COR-L47 (cell line): ENCODE measurements around the gene C16orf90.
"Not testable (repeated sequence)": the region's sequence is repeated elsewhere in the genome, so short reads cannot be mapped to it uniquely, and the experiment has no call there.

Source experiments
- DNase-seq: peaks from one replicate; lab custom pipeline; 2025; lab: John Stamatoyannopoulos, UW

Gene C16orf90

GRCh38 chr16:3482659-3483241 lies 12.5 kb downstream of the C16orf90 start:
- DNase-seq: no peak

GRCh38 chr16:3481696-3482658 lies 13.3 kb downstream of the C16orf90 start:
- no peak for DNase-seq

- DNase-seq: no peak
Observed at GRCh38 chr16:3480901-3481695, 14.2 kb downstream of the C16orf90 start.

- DNase-seq: no peak
Observed at GRCh38 chr16:3479654-3480216, 15.6 kb downstream of the C16orf90 start.

- no peak for DNase-seq
Observed at GRCh38 chr16:3478242-3478925, 16.9 kb downstream of the C16orf90 start.

- DNase-seq: no peak
Observed at GRCh38 chr16:3476409-3476808, 18.9 kb downstream of the C16orf90 start.

GRCh38 chr16:3475604-3476375 lies 19.5 kb downstream of the C16orf90 start:
- DNase-seq: no peak

GRCh38 chr16:3474870-3475269 lies 20.4 kb downstream of the C16orf90 start:
- DNase-seq: not testable (repeated sequence)

- no peak for DNase-seq
Observed at GRCh38 chr16:3474136-3474779, 21.0 kb downstream of the C16orf90 start.

- not testable (repeated sequence) for DNase-seq
Observed at GRCh38 chr16:3473596-3473943, 21.7 kb downstream of the C16orf90 start.

- no peak for DNase-seq
Observed at GRCh38 chr16:3472878-3473595, 22.3 kb downstream of the C16orf90 start.

- no peak for DNase-seq
Observed at GRCh38 chr16:3471518-3472176, 23.6 kb downstream of the C16orf90 start.

GRCh38 chr16:3470723-3471122 lies 24.6 kb downstream of the C16orf90 start:
- DNase-seq: no peak

- DNase-seq: no peak
Observed at GRCh38 chr16:3469736-3470135, 25.6 kb downstream of the C16orf90 start.

- no peak for DNase-seq
Observed at GRCh38 chr16:3468501-3468900, 26.8 kb downstream of the C16orf90 start.

GRCh38 chr16:3467921-3468320 lies 27.4 kb downstream of the C16orf90 start:
- no peak for DNase-seq

GRCh38 chr16:3467182-3467581 lies 28.1 kb downstream of the C16orf90 start:
- no peak for DNase-seq

GRCh38 chr16:3465911-3466584 lies 29.2 kb downstream of the C16orf90 start:
- DNase-seq: no peak

- DNase-seq: no peak
Observed at GRCh38 chr16:3465301-3465700, 30.0 kb downstream of the C16orf90 start.
